Mucosa of descending colon (tissue), 3 donors: ENCODE results near the gene ZNF792. TPM values are rescaled to one million over a fixed set of nuclear protein-coding genes. Genes with fewer than 3 reads are reported as not detected.

Source experiments
- ATAC-seq: fragments of 200-7000 bp; cut with Tn5 transposase; one replicate; pipeline ENCODE4 v1.9.1; 2020; ENCODE audit warnings: mild to moderate bottlenecking, moderate library complexity
- DNase-seq, 3 donors: peaks; one replicate each; pipeline ENCODE4 v3.0.0-alpha.2; 2020
- H3K36me3 ChIP-seq: fragments of 200-600 bp; one replicate; pipeline ENCODE4 v1.8.0; 2021; ENCODE audit warnings: low read depth, mild to moderate bottlenecking
- H3K4me1 ChIP-seq: fragments of 200-600 bp; one replicate; pipeline ENCODE4 v1.8.0; 2021; ENCODE audit warnings: low read depth, mild to moderate bottlenecking
- H3K4me3 ChIP-seq: fragments of 200-600 bp; one replicate; pipeline ENCODE4 v1.8.0; 2021; ENCODE audit warnings: mild to moderate bottlenecking
- H3K9me3 ChIP-seq: fragments of 200-600 bp; one replicate; pipeline ENCODE4 v1.8.0; 2021; ENCODE audit warnings: mild to moderate bottlenecking
- intact Hi-C, 2 donors: fragments of 100-400 bp; cut with DNase I in 1 of 2; cut with micrococcal nuclease in 1 of 2; formaldehyde crosslinking; loops; one replicate each; pipeline versions ENCODE4 v1.11.0 to v1.11.1; 2022; cut with DNase I, micrococcal nuclease
- total RNA-seq, 3 donors: library from RNA; stranded (reverse); fragmentation: NEBNext Ultra II Directional in 2 of 3; extraction: Animal tissue kit (Norgen Biotek cat#: 25700) in 2 of 3; gene quantifications; one replicate each; pipeline versions ENCODE4 v1.2.1 to v1.2.4, GENCODE V29; 2021 to 2023
- TF ChIP-seq, protein P1 (sequence below): fragments of 200-600 bp; IDR thresholded peaks from one replicate; pipeline ENCODE4 v1.8.0; 2022; ENCODE audit warnings: antibody characterized with exemption, mild to moderate bottlenecking
- donor health status: DM: no; HTN: no; CAD: no; lungs with moderate emphysema.
- donor health status: DM: no; HTN: no; CAD: no.
- donor health status: DM: no; HTN: yes; CAD: no.

The ZNF792 gene
- total RNA-seq, 3 donors from 2014 or later: 5.4 to 7.6 (median 6.7) TPM

DNA sequence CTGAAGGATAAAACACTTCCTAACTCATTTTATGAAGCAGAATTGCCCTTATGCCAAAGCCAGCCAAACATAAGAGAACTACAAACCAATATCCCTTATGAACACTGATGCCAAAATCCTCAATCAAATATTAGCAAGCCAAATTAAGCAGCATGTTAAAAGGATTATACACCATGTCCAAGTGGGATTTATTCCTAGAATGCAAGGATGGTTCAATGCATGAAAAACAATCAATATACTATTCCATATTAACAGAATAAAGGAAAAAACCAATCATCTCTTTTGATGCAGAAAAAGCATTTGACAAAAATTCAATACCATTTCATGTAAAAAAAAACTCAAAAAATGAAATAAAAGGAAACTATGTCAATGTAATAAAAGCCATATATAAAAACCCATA lies 10.9 kb downstream of the ZNF792 start:
- intact Hi-C loops: no loop called here

DNA sequence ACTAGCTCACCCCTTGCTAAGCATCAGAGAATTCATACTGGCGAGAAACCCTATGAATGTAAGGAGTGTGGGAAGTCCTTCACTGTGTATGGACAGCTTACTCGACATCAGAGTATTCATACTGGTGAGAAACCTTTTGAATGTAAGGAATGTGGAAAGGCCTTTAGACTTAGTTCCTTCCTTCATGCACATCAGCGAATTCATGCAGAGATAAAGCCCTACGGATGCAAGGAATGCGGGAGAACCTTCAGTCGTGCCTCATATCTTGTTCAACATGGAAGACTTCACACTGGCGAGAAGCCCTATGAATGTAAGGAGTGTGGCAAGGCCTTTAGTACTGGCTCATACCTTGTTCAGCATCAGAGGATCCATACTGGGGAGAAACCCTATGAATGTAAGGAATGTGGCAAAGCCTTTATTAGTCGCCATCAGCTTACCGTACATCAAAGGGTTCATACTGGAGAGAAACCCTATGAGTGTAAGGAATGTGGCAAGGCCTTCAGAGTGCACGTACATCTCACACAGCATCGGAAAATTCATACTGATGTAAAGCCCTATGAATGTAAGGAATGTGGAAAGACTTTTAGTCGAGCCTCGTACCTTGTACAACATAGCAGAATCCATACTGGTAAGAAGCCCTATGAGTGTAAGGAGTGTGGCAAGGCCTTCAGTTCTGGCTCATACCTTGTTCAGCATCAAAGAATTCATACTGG lies 20.0 kb downstream of the ZNF792 start:
- ATAC-seq (no peak), DNase-seq (no peak)
- H3K4me3 ChIP-seq: no peak overlapping the region
- no peaks in the 10 kb centered on the region for H3K4me1 ChIP-seq
- peaks cover 5% of the 10 kb centered on the region for H3K36me3 ChIP-seq
- H3K9me3 ChIP-seq: peaks cover 70% of the 10 kb centered on the region
- TF ChIP-seq, protein P1, sequence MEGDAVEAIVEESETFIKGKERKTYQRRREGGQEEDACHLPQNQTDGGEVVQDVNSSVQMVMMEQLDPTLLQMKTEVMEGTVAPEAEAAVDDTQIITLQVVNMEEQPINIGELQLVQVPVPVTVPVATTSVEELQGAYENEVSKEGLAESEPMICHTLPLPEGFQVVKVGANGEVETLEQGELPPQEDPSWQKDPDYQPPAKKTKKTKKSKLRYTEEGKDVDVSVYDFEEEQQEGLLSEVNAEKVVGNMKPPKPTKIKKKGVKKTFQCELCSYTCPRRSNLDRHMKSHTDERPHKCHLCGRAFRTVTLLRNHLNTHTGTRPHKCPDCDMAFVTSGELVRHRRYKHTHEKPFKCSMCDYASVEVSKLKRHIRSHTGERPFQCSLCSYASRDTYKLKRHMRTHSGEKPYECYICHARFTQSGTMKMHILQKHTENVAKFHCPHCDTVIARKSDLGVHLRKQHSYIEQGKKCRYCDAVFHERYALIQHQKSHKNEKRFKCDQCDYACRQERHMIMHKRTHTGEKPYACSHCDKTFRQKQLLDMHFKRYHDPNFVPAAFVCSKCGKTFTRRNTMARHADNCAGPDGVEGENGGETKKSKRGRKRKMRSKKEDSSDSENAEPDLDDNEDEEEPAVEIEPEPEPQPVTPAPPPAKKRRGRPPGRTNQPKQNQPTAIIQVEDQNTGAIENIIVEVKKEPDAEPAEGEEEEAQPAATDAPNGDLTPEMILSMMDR: no peak
- intact Hi-C loops: no loop called here

More for the DNA sequence above, 10.9 kb downstream of the ZNF792 start:
- DNase-seq: no peak
- Histone ChIP-seq H3K9me3 (peaks cover 70% of the 10 kb centered on the region), H3K36me3 (no peaks in the 10 kb centered on the region), H3K4me3 (no peak overlapping the region), H3K4me1 (no peaks in the 10 kb centered on the region)
- ATAC-seq: no peak
- TF ChIP-seq, protein P1: no peak

DNA sequence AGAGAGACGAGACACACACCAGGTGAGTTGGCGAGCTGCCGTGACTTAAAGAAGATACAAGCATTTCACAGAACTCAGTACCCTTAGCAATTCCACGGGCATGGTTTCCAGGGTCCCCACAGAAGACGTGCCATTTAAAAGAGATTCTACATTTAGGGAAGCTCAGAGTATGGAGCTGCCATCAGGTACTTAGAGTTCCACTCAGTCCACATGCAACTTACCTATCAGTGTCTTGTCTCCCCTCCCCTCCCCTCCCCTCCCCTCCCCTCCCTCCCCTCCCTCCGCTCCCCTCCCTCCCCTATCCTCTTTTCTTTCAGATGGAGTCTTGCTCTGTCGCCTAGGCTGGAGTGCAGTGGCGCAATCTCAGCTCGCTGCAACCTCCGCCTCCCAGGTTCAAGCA lies 25.1 kb downstream of the ZNF792 start:
- no peaks in the 10 kb centered on the region for H3K4me1 ChIP-seq
- no peak overlapping the region for H3K4me3 ChIP-seq
- TF ChIP-seq, protein P1: no peak
- DNase-seq: no peak
- ATAC-seq: no peak
- H3K36me3 ChIP-seq: peaks cover 1% of the 10 kb centered on the region
- intact Hi-C loops: no loop called here
- peaks cover 28% of the 10 kb centered on the region for H3K9me3 ChIP-seq

DNA sequence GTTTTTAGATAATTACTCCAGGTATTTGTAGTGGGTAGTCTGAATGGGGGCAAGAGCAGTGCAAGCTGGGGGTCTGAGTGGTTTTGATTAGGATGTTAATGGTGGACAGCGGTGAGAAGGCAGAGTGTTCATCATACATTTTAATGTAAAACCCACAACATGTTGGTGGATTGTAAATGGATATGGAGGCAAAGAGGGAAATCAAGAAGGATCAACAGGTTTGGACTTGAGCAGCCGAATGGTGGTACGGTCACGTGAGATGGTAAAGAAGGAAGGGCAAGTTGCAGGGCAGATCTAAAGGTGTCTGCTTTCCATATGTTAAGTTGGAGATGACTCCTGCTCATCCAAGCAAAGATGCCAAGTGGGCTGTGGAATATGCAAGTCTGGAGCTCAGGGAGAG lies 27.8 kb downstream of the ZNF792 start:
- Histone ChIP-seq H3K4me1 (no peaks in the 10 kb centered on the region), H3K4me3 (no peak overlapping the region), H3K9me3 (peaks cover 2% of the 10 kb centered on the region), H3K36me3 (no peaks in the 10 kb centered on the region)
- TF ChIP-seq, protein P1: no peak
- DNase-seq (no peak), ATAC-seq (no peak)
- intact Hi-C loops: no loop called here

DNA sequence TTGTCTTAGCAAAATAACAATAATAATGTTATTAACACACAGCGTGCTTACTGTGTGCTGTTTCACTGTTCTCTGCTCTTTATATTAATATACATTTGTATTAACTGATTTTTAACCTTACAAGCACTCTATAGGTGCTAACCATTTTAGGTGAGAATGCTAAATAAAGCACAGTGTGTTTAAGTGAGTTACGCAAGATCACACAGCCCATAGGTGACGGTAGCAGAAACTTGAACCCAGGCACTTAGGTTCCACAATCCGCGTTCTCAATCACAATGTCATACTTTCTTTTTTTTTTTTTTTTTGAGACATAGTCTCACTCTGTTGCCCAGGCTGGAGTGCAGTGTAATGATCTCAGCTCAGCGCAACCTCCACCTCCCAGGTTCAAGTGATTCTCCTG lies 31.5 kb downstream of the ZNF792 start:
- TF ChIP-seq, protein P1: no peak
- H3K9me3 ChIP-seq: no peaks in the 10 kb centered on the region
- DNase-seq (no peak), ATAC-seq (no peak)
- no peaks in the 10 kb centered on the region for H3K36me3 ChIP-seq
- H3K4me3 ChIP-seq: no peak overlapping the region
- intact Hi-C loops: no loop called here
- H3K4me1 ChIP-seq: peaks cover 5% of the 10 kb centered on the region
